SKM-1 treated with dmso at 0.1 percent for 144 hours (cell line): ENCODE measurements around the gene F8.
"Not testable (repeated sequence)": the region's sequence is repeated elsewhere in the genome, so short reads cannot be mapped to it uniquely, and the experiment has no call there.

Experiments used
- DNase-seq: peaks from one replicate; lab custom pipeline; 2025; ENCODE audit not compliant: unreplicated experiment; lab: John Stamatoyannopoulos, UW

Gene F8

GRCh38 chrX:154885549-154885948 is 137.0 kb downstream of the F8 start:
- not testable (repeated sequence) for DNase-seq

GRCh38 chrX:154885057-154885456 is 137.5 kb downstream of the F8 start:
- DNase-seq, result not testable (repeated sequence)

GRCh38 chrX:154884069-154884468 is 138.5 kb downstream of the F8 start:
- not testable (repeated sequence) for DNase-seq

DNA sequence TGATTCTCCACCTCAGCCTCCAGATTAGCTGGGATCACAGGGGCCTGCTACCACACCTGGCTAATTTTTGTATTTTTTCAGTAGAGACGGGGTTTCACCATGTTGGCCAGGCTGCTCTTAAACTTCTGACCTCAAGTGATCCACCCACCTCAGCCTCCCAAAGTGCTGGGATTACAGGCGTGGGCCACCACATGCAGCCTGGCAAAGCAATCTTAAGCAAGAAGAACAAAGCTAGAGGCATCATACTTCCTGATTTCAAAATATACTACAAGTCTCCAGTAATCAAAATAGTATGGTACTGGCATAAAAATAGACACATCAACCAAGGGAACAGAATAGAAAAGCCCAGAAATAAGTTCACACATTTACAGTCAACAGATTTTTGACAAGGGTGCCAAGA is 149.2 kb downstream of the F8 start:
- DNase-seq, result no peak

- not testable (repeated sequence) for DNase-seq
These were observed 154.0 kb downstream of the F8 start for GRCh38 chrX:154868522-154868921.

DNA sequence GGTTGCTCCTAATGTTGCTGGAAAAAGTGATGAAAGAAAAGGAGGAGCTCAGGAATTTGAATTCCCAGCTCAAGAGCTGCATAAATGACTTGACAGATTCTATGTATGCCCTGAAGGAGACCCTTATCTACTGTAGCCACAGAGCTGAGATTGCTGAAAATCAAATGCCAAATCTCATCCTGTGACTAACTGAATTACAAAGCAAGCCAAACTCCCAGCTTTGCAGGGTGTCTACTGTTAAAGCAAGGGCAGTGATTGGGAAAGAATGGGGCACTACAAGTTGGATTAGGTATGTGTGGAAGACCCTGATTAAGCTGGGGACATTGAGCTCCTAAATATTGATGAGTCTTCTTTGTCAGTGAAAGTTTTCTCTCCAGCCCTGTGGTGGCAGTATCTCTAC is 167.3 kb downstream of the F8 start:
- no peak for DNase-seq

- no peak for DNase-seq
These were observed 171.4 kb downstream of the F8 start for GRCh38 chrX:154850957-154851611.

GRCh38 chrX:154840856-154841255 is 181.7 kb downstream of the F8 start:
- DNase-seq, result peak; percentile 10

- no peak for DNase-seq
These were observed 186.4 kb downstream of the F8 start for GRCh38 chrX:154836163-154836562.

- DNase-seq, result no peak
These were observed 188.0 kb downstream of the F8 start, which contains the start of gene SMIM9 for GRCh38 chrX:154834562-154834961. Gene SMIM9 (minus strand): TSS chrX:154834662. CDS start chrX:154830856, 3,806 bp downstream.

DNA sequence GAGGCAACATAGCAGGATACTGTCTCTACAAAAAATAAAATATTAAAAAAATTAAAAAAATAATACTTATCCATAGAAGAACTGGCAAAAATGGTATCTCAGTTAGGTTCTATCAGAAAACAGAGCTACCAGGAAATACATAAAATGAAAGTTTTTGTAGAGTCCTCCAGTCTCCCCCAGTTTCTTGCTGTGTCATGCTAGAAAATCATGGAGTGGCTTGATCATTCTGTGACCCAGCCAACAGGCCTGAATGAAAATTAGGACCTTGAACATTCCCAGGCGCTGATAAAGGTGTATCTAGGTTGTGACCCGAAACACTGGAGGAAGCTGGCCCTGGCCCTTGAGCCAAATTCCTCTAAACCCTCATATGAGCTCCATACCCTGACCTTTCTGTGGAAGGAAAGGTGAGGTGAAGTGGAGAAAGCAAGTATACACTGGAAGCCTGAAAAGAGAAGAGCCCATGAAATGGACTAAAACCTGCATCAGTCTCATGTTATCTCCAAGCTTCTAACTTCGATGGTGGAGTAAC is 188.7 kb downstream of the F8 start:
- DNase-seq, result no peak

DNA sequence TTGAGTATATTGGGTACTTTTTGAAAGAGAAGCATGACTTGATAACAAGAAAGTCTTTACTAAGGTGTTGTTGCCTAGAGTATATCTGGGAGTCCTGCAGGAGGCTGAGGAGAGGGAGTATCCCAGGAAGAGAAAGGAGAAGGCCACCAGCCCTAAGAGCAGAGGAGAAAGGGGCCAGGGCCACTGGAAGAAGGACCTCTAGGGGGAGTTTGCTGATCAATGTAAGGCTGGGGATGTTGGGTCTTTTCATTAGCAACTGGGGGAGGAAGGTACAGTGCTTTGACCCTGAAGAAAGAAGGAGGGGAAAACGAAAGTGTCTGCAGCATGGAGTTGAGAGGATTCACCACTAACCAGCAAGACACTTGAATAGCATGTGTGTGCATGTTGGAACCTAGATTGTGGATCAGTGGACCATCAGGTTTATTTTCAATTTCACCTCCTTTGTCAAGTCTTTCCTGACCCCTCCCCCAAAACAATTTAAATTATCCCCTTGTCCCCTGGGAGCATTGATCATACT is 192.5 kb downstream of the F8 start:
- no peak for DNase-seq

DNA sequence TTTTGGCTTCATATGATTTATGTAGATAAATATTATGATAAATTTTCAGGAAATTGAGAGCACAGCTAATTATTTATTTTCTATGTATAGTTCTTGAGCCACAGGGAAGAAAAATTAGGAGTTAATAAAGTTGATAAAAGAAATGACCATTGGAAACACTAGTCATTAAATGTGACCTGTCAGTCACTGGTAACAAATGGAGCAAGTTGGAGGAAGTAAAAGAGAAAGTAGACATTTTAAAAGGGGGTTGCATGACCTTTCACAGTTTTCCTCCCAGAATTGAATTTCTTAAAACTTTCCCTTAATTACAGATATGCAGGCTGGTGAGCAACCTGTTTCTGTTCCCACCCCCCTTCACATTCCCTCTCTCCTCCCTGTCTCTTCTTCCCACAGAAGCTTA is 193.4 kb downstream of the F8 start:
- DNase-seq, result no peak

- DNase-seq, result no peak
These were observed 194.5 kb downstream of the F8 start for GRCh38 chrX:154828016-154828408.

- no peak for DNase-seq
These were observed 195.1 kb downstream of the F8 start for GRCh38 chrX:154827194-154828015.

GRCh38 chrX:154825586-154825985 is 196.9 kb downstream of the F8 start:
- DNase-seq, result not testable (repeated sequence)

GRCh38 chrX:154824638-154825037 is 197.9 kb downstream of the F8 start:
- no peak for DNase-seq

DNA sequence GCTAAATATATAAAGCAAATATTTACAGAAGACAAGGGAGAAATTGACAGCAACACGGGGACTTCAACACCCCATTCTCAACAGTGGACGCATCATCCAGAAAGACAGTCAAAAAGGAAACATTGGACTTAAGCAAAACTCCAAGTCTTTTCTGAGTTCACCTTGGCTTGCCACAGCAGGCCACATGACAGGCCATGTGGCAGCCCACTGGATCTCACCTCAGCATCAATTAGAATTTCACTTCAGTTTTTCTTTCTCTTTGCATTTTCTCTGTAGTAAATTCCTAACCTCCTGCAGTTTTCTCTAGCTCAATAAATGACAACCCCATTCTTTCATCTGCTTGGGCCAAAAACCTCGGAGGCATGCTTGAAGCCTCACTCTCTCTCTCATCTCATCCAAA is 200.5 kb downstream of the F8 start:
- DNase-seq, result no peak

DNA sequence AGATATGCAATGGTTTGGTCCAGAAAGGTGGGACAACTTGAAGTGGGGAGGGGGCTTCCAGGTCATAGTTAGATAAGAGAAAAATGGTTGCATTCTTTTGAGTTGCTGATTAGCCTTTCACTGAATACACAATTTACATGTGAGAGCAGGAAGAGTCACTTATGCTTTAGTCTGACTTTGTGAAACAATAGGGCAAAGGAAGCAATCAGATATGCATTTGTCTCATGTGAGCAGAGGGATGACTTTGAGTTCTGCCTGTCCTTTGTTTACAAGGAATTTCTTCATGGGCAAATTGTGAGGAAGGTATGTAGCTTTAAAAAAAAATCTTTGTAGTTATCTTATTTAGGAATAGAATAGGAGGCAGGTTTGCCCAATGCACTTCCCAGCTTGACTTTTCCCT is 201.0 kb downstream of the F8 start:
- no peak for DNase-seq

DNA sequence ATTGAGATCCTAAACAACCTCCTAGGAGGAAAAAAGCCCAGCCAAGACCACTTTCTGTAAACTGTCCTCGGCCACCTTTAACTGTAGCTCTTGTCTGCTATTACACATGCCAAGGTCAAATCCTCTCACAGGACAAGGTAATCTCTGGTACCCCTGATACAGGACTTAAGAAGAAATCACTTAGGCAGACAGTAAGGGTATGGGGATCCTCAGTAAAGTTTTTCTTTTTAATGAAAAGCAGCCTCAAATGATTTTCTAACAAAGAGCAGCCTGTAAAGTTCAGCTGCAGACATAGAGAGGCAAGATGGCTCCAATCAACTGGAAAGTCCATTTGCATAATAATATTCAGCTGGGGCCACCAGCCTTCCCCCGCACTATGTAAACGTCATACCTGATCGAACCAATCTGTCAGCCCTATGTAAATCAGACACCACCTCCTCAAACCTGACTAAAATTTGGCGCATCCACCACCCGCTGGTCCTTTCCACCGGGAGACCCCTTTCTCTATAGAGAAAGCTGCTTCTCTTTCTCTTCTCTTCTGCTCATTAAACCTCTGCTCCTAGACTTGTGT is 202.7 kb downstream of the F8 start:
- no peak for DNase-seq

DNA sequence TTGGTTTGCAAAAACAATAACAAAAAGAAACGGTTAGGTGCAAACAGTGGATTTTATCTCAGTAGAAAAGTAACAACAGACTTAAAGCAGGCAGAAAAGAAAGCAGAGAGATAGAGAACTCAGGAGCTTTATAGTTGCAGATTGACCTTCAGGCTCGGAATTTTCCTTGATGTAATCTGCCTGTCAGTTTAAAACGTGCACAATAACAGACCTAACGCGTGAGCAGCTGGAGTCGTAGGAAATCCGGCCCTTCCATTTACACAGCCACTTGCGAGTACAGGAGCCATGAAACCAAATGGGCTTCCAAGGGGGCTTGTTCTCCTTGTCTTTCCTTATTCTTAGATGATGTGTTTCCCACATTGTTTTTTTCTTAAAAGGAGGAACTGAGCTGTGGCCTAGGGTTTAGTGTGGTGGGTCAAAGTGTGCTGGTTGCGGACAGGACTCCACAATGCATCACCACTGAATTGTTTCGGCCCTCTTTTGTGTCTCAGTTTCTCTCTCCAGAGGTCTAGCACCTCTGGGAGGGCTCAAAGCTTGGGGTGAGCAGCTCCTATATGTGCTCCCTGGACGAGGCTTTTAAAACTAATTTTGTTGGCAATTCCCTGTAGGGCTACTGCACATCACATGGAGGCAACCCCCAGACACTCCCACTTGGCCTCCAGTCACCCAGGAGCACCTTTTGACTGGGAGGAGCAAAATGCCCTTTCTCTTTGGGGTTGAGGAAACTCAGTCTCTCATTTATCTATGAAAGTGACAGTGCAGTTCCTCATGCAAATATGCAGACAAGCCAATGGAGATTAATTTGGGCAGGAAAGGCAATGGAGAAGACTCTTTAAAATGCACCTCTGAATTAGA is 203.4 kb downstream of the F8 start:
- DNase-seq, result no peak
